ENCODE measurements around the gene SLC4A7. TPM values are rescaled to one million over a fixed set of nuclear protein-coding genes. Genes with fewer than 3 reads are reported as not detected.
A peak's percentile ranks its signal among the peaks of the same experiment; 100 is the strongest.

The SLC4A7 gene
- total RNA-seq, 4 donors from 2014 or later = 3.8 to 11.4 (median 9.9) TPM

DNA sequence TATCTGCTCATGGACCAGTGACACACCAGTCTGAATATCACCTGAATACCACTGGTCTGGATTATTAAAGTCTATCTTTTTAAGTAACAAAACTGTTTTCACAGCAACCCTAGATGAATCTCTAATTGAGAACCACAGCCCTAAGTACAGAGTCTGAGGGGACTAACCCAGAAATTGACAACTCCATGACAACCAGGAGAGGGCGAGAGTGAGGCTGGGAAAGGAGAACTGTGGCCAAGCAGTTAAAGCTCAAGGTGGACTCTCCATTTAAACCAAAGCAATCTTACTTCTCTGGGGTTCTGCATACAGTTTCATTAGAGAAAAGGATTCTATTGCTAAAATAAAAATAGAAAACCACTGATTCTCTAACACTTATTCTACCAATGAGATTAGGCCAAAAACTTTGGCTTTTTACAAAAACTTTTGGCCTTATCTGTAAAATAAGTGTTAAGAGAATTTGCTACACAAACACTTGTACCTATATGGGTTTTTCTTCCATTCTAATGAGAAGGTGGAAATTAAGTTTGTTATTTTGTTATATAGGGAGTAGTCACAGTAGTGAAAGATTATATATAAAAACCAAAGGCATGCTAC, 126.4 kb downstream of the SLC4A7 start:
- WGBS, 2 donors = 50 to 53% methylated on average over 1 of the region's 1 CpG
- TF ChIP-seq, protein P1, sequence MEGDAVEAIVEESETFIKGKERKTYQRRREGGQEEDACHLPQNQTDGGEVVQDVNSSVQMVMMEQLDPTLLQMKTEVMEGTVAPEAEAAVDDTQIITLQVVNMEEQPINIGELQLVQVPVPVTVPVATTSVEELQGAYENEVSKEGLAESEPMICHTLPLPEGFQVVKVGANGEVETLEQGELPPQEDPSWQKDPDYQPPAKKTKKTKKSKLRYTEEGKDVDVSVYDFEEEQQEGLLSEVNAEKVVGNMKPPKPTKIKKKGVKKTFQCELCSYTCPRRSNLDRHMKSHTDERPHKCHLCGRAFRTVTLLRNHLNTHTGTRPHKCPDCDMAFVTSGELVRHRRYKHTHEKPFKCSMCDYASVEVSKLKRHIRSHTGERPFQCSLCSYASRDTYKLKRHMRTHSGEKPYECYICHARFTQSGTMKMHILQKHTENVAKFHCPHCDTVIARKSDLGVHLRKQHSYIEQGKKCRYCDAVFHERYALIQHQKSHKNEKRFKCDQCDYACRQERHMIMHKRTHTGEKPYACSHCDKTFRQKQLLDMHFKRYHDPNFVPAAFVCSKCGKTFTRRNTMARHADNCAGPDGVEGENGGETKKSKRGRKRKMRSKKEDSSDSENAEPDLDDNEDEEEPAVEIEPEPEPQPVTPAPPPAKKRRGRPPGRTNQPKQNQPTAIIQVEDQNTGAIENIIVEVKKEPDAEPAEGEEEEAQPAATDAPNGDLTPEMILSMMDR (IDR thresholded peaks at IDR 0.05) = no peak
- TF ChIP-seq POLR2A (IDR thresholded peaks at IDR 0.05) = no peak
- DNase-seq (ENCODE audit: low spot score in 2 of 2) = peak in 1 of 2 donors; percentile 39
- intact Hi-C loops (cut with DNase I; ENCODE audit: low total_unique reads) = no loop called here
- no peak overlapping the region for H3K4me3 ChIP-seq (ENCODE audit: low read depth, poor library complexity, severe bottlenecking)

DNA sequence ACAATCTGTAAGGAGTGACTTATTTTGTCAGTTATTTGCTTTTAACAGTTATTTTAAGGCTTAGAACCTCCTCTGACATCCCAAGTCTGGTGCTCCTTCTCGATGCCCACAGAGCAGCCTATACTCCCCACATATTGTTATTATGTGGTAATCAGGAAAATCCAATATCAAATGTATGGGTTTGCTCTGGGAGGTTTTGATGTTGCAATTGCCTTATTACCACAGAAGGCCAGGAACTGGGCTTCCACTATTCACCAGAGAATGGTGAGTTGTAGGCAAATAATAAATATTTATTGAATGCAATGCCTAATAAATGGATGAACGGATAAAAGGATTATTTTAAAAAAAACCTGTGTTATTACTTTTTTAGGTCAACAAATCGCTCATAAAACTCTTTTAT, 127.2 kb downstream of the SLC4A7 start:
- H3K4me3 ChIP-seq (ENCODE audit: low read depth, poor library complexity, severe bottlenecking) = no peak overlapping the region
- no peak for DNase-seq (ENCODE audit: low spot score in 2 of 2)
- intact Hi-C loops (cut with DNase I; ENCODE audit: low total_unique reads) = no loop called here
- 85% methylated on average over 3 of the region's 3 CpGs for WGBS, 2 donors
- no peak for TF ChIP-seq POLR2A (IDR thresholded peaks at IDR 0.05)
- TF ChIP-seq, protein P1 (IDR thresholded peaks at IDR 0.05) = no peak

DNA sequence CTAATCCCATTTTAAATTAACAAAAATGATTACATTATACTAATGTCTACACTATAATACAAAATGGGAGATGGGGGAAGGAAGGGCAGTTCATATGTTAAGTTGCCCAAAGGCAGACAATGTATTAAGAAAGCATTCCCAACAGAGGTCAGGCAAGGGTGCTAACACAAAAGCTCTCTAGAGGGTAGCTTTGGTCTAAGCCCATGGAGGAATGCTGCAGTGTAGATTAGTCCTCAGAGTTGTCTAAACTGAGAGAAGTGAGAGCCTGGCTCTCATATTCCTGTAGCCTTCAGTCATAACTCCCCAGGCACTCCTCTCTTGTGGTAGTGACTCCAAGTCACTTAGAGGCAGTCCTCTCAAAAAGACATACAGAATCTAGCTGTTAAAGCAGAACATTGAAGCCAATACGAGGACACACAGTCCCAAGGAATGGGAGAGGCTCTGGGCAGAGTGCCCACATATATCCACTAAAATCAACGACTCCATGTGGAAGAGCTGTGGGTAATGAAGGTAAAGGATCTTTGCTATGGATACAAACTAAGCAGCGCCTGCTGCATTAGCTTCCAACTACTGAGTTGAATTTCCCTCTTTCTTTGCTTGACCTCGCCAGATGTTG, 129.5 kb downstream of the SLC4A7 start:
- TF ChIP-seq, protein P1 (IDR thresholded peaks at IDR 0.05) = no peak
- no peak for TF ChIP-seq POLR2A (IDR thresholded peaks at IDR 0.05)
- intact Hi-C loops (cut with DNase I; ENCODE audit: low total_unique reads) = no loop called here
- no peak overlapping the region for H3K4me3 ChIP-seq (ENCODE audit: low read depth, poor library complexity, severe bottlenecking)
- 62 to 69% methylated on average over 4 of the region's 4 CpGs for WGBS, 2 donors
- DNase-seq (ENCODE audit: low spot score in 2 of 2) = no peak

DNA sequence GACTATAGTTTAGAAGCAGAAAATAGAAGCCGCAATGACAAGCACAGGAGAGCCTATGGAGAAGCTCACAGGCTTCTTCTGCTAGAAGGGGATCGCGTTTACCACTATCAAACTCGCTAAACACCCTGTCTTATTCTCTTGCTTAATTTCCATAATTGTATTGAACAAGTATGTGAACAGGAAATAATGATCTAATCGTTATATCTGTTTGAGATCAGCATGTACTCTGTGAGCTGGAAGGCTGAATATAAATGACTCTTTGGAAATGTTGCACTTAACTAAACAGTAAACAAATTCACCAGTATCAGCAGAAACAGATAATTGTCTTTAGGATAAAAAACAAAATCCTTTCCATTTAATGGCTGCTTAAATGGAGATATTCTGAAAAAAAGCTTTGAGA, 130.0 kb downstream of the SLC4A7 start:
- intact Hi-C loops (cut with DNase I; ENCODE audit: low total_unique reads) = no loop called here
- no peak for DNase-seq (ENCODE audit: low spot score in 2 of 2)
- TF ChIP-seq POLR2A (IDR thresholded peaks at IDR 0.05) = no peak
- TF ChIP-seq, protein P1 (IDR thresholded peaks at IDR 0.05) = no peak
- 41 to 49% methylated on average over 5 of the region's 5 CpGs for WGBS, 2 donors
- H3K4me3 ChIP-seq (ENCODE audit: low read depth, poor library complexity, severe bottlenecking) = no peak overlapping the region

DNA sequence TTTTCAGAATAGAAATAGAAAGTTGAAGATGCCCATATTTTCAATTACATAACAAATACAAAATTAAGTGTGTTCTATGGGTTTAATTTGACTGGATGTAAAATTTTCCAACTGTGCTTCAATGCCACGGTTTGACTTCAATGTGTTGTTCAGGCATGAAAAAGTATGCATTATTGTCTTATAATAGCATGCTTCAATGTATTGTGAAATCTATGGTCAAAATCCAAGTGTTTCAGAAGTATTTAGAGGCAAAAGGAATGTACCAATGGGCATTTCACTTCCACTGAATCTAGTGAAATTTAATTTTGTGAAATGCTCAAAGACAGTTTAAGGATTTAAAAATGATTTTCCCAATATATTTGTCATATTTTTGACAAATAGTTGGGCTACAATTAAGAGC, 131.0 kb downstream of the SLC4A7 start:
- WGBS, 2 donors = 31 to 45% methylated on average over 1 of the region's 1 CpG
- H3K4me3 ChIP-seq (ENCODE audit: low read depth, poor library complexity, severe bottlenecking) = no peak overlapping the region
- DNase-seq (ENCODE audit: low spot score in 2 of 2) = no peak
- intact Hi-C loops (cut with DNase I; ENCODE audit: low total_unique reads) = no loop called here
- TF ChIP-seq, protein P1 (IDR thresholded peaks at IDR 0.05) = no peak
- no peak for TF ChIP-seq POLR2A (IDR thresholded peaks at IDR 0.05)

DNA sequence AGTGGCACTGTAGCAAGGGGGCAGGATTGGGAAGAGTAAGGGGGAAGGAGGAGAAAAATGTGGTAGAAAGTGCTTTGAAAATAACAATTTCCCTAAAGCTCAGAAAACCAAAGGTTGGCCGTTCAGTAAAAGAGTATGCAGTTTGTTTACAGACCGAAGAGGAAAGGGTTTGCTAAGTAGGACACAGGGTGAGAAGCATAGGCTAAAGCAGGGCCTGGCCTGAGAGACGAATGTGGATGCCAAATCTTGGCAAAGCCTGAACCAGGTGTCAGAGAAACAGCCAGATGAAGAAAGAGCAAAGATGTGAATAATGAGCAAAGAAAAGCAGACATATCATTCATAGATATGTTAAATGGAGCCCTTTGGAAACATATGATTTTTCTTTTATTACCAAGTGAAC, 132.1 kb downstream of the SLC4A7 start:
- intact Hi-C loops (cut with DNase I; ENCODE audit: low total_unique reads) = no loop called here
- DNase-seq (ENCODE audit: low spot score in 2 of 2) = no peak
- 79 to 80% methylated on average over 3 of the region's 3 CpGs for WGBS, 2 donors
- no peak overlapping the region for H3K4me3 ChIP-seq (ENCODE audit: low read depth, poor library complexity, severe bottlenecking)
- no peak for TF ChIP-seq POLR2A (IDR thresholded peaks at IDR 0.05)
- TF ChIP-seq, protein P1 (IDR thresholded peaks at IDR 0.05) = no peak

All from lower leg skin (tissue), 4 donors.